ENCODE results near the gene ADGRE3. TPM values are rescaled to one million over a fixed set of nuclear protein-coding genes. Genes with fewer than 3 reads are reported as not detected.

The ADGRE3 gene
- total RNA-seq, 1 experiment from 2014 or later = not detected

GRCh38 chr19:14677464-14677863 is 2.8 kb upstream of the ADGRE3 start:
- Histone ChIP-seq H4K5ac (ENCODE audit: insufficient read length, low read depth, low read length) (no peak overlapping the region), H3K56ac (ENCODE audit: insufficient read length, low read depth, low read length) (no peak overlapping the region), H4K8ac (replicated peaks; ENCODE audit: insufficient read length, low read depth, low read length) (no peak overlapping the region), H3K9ac (ENCODE audit: extremely low read depth, insufficient read length, low read length) (no peak overlapping the region), H4K91ac (ENCODE audit: insufficient read length, low read depth, low read length) (no peak overlapping the region), H2BK15ac (ENCODE audit: low read depth, low read length) (no peak overlapping the region), H2BK12ac (ENCODE audit: insufficient read length, low read depth, low read length) (no peak overlapping the region), H3K79me2 (ENCODE audit: insufficient read depth, low read length) (no peaks in the 10 kb centered on the region), H3K23me2 (ENCODE audit: insufficient read length, low read depth, low read length, poor library complexity, severe bottlenecking) (no peaks in the 10 kb centered on the region), H3K4me2 (ENCODE audit: insufficient read depth, insufficient read length, low read length) (no peak overlapping the region), H3K14ac (ENCODE audit: insufficient read depth, low read length) (no peak overlapping the region), H3K18ac (ENCODE audit: insufficient read length, low read depth, low read length) (no peak overlapping the region), H3K9me3 (ENCODE audit: control insufficient read depth, low read depth, low read length) (no peaks in the 10 kb centered on the region), H2AFZ (ENCODE audit: low read length) (no peak overlapping the region), H3K4ac (ENCODE audit: low read depth, low read length) (no peak overlapping the region), H3T11ph (ENCODE audit: low read length) (no peak overlapping the region), H2BK5ac (ENCODE audit: insufficient read length, low read length) (no peak overlapping the region), H3K4me1 (ENCODE audit: insufficient read depth, low read length) (no peaks in the 10 kb centered on the region), H3K27me3 (ENCODE audit: insufficient read depth, low read length) (no peaks in the 10 kb centered on the region), H3K79me1 (ENCODE audit: insufficient read depth, low read depth, low read length, poor library complexity, severe bottlenecking) (no peaks in the 10 kb centered on the region), H2AK5ac (ENCODE audit: insufficient read length, low read length) (no peak overlapping the region), H3K27ac (ENCODE audit: insufficient read length, low read depth, low read length) (no peak overlapping the region), H2BK20ac (ENCODE audit: low read depth, low read length, poor library complexity, severe bottlenecking) (no peak overlapping the region), H3K23ac (ENCODE audit: insufficient read length, low read depth, low read length) (no peak overlapping the region), H2BK120ac (ENCODE audit: low read depth, low read length, poor library complexity, severe bottlenecking) (no peak overlapping the region), H4K20me1 (ENCODE audit: control insufficient read depth, insufficient read depth, insufficient read length) (no peaks in the 10 kb centered on the region)
- H3K9me3 Mint-ChIP-seq = peaks cover 7 to 47% of the 10 kb centered on the region in 2 experiments; a peak in 4 of 5 replicates
- H3K36me3 Mint-ChIP-seq (ENCODE audit: insufficient read depth in 1 of 3, low read depth in 3 of 3) = peaks cover 0 to 5% (median 0%) of the 10 kb centered on the region in 3 experiments; a peak in 1 of 7 replicates
- DNase-seq = no peak
- no peak for TF ChIP-seq CTCF (conservative IDR thresholded peaks at IDR 0.05)
- WGBS (ENCODE audit: extremely low coverage, insufficient read length, low lambda C conversion rate) = 100% methylated on average over 1 of the region's 6 CpGs
- peaks cover 6% of the 10 kb centered on the region for H3K27me3 Mint-ChIP-seq (ENCODE audit: low read depth)
- no peak overlapping the region for H3K4me3 Mint-ChIP-seq
- H3K27ac Mint-ChIP-seq = no peak overlapping the region
- H3K4me1 Mint-ChIP-seq = no peaks in the 10 kb centered on the region

Data from H9 (cell line).